Neural progenitor cell (in vitro differentiated cells): ENCODE results near the gene CD28.

Experiments used
- EZH2 ChIP-seq: fragments of 200-600 bp; sonication (generic); IDR thresholded peaks from 2 replicates; pipeline ENCODE4 v1.6.1; 2017; ENCODE audit warnings: antibody characterized with exemption, mild to moderate bottlenecking, moderate library complexity
- EZH2phosphoT487 ChIP-seq: fragments of 200-600 bp; sonication (generic); IDR thresholded peaks from 2 replicates; pipeline ENCODE4 v1.6.1; 2017; ENCODE audit warnings: antibody characterized with exemption

DNA sequence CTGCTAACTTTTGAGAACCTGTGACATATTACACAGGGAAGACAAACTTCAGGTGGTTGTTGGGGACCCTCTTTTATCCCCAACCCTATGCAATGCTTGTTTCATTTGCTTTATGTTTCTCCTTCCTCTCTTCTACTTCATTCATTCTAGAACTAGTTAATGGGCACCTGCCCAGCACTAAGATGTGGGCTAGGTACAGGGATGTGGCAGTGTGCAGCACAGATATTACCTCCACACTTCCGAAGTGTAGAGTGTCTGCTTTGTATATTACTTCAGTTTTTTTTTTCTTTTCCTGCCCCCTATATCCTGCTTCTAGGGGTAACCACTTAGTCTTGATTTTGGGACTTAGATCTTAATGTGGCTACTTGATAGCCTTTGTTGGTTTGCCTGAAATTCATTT lies 35.1 kb downstream of the CD28 start:
- TF ChIP-seq EZH2 (no peak), EZH2phosphoT487 (no peak)
